ENCODE data around the gene PEAR1. TPM values are rescaled to one million over a fixed set of nuclear protein-coding genes. Genes with fewer than 3 reads are reported as not detected.

The PEAR1 gene
- total RNA-seq, 1 donor from 2014 or later = 9.9 TPM

- peaks cover 10% of the 10 kb centered on the region for H3K4me1 Mint-ChIP-seq (ENCODE audit: low read depth)
- H3K27me3 Mint-ChIP-seq (ENCODE audit: low read depth) = peaks cover 15% of the 10 kb centered on the region
- TF ChIP-seq CTCF (IDR thresholded peaks at IDR 0.05) = no peak
- H3K9me3 Mint-ChIP-seq (ENCODE audit: low read depth) = no peaks in the 10 kb centered on the region
- H3K27ac Mint-ChIP-seq (ENCODE audit: unreplicated experiment) = no peak overlapping the region
- no peak overlapping the region for H3K4me3 Mint-ChIP-seq (ENCODE audit: unreplicated experiment)
- no peaks in the 10 kb centered on the region for H3K36me3 Mint-ChIP-seq (ENCODE audit: low read depth)
- DNase-seq (ENCODE audit: low spot score) = no peak
Observed at GRCh38 chr1:156873659-156874058, 19.9 kb upstream of the PEAR1 start.

GRCh38 chr1:156874142-156874541, 19.4 kb upstream of the PEAR1 start:
- no peak for DNase-seq (ENCODE audit: low spot score)
- TF ChIP-seq CTCF (IDR thresholded peaks at IDR 0.05) = no peak
- Mint-ChIP-seq H3K27ac (ENCODE audit: unreplicated experiment) (no peak overlapping the region), H3K27me3 (ENCODE audit: low read depth) (peaks cover 19% of the 10 kb centered on the region), H3K9me3 (ENCODE audit: low read depth) (no peaks in the 10 kb centered on the region), H3K36me3 (ENCODE audit: low read depth) (no peaks in the 10 kb centered on the region), H3K4me1 (ENCODE audit: low read depth) (peaks cover 10% of the 10 kb centered on the region), H3K4me3 (ENCODE audit: unreplicated experiment) (no peak overlapping the region)

GRCh38 chr1:156874572-156875340, 18.8 kb upstream of the PEAR1 start:
- Mint-ChIP-seq H3K36me3 (ENCODE audit: low read depth) (no peaks in the 10 kb centered on the region), H3K4me3 (ENCODE audit: unreplicated experiment) (no peak overlapping the region), H3K27me3 (ENCODE audit: low read depth) (peaks cover 23% of the 10 kb centered on the region), H3K27ac (ENCODE audit: unreplicated experiment) (no peak overlapping the region), H3K4me1 (ENCODE audit: low read depth) (peaks cover 10% of the 10 kb centered on the region), H3K9me3 (ENCODE audit: low read depth) (no peaks in the 10 kb centered on the region)
- DNase-seq (ENCODE audit: low spot score) = no peak
- TF ChIP-seq CTCF (IDR thresholded peaks at IDR 0.05) = no peak

DNA sequence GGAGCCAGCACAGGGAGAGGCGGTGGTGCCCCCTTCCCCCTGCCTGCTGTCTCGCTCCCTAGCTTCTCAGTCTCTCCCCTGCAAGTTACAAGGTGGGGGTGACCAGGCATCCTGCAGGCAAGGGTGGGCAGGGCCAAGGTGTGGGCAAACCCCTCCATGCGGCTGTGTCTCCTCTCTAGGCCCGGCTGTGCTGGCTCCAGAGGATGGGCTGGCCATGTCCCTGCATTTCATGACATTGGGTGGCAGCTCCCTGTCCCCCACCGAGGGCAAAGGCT, 18.2 kb upstream of the PEAR1 start:
- DNase-seq (ENCODE audit: low spot score) = no peak
- H3K4me1 Mint-ChIP-seq (ENCODE audit: low read depth) = peaks cover 8% of the 10 kb centered on the region
- no peaks in the 10 kb centered on the region for H3K36me3 Mint-ChIP-seq (ENCODE audit: low read depth)
- TF ChIP-seq CTCF (IDR thresholded peaks at IDR 0.05) = no peak
- H3K27ac Mint-ChIP-seq (ENCODE audit: unreplicated experiment) = no peak overlapping the region
- H3K27me3 Mint-ChIP-seq (ENCODE audit: low read depth) = peaks cover 26% of the 10 kb centered on the region
- no peak overlapping the region for H3K4me3 Mint-ChIP-seq (ENCODE audit: unreplicated experiment)
- H3K9me3 Mint-ChIP-seq (ENCODE audit: low read depth) = no peaks in the 10 kb centered on the region

DNA sequence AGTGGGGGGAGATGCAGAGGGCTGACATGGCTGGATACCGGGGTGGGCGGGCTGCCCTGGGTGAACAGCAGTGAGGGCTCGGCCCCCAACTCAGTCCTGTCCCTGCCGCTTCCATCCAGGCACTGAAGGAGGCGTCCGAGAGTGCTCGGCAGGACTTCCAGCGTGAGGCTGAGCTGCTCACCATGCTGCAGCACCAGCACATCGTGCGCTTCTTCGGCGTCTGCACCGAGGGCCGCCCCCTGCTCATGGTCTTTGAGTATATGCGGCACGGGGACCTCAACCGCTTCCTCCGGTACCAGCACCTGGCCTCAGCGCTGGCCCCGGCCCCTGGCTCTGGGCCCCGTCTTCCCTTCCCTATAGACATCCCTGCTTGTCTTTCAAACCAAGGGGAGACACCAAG, 17.2 kb upstream of the PEAR1 start:
- no peaks in the 10 kb centered on the region for H3K4me1 Mint-ChIP-seq (ENCODE audit: low read depth)
- H3K27me3 Mint-ChIP-seq (ENCODE audit: low read depth) = peaks cover 29% of the 10 kb centered on the region
- no peak for DNase-seq (ENCODE audit: low spot score)
- H3K36me3 Mint-ChIP-seq (ENCODE audit: low read depth) = no peaks in the 10 kb centered on the region
- no peaks in the 10 kb centered on the region for H3K9me3 Mint-ChIP-seq (ENCODE audit: low read depth)
- TF ChIP-seq CTCF (IDR thresholded peaks at IDR 0.05) = peak; percentile 18
- no peak overlapping the region for H3K27ac Mint-ChIP-seq (ENCODE audit: unreplicated experiment)
- H3K4me3 Mint-ChIP-seq (ENCODE audit: unreplicated experiment) = no peak overlapping the region
